Fibroblast of skin of back (primary cell): ENCODE measurements around the gene DEAF1.

Experiments
- DNase-seq: peaks from one replicate; pipeline ENCODE4 v3.0.0-alpha.2; 2013

The DEAF1 gene

GRCh38 chr11:608791-609251 is 86.2 kb downstream of the DEAF1 start:
- no peak for DNase-seq

- no peak for DNase-seq
These were observed 86.9 kb downstream of the DEAF1 start for GRCh38 chr11:607971-608659.

- DNase-seq, result no peak
These were observed 87.8 kb downstream of the DEAF1 start for GRCh38 chr11:607020-607780.

- no peak for DNase-seq
These were observed 88.8 kb downstream of the DEAF1 start for GRCh38 chr11:606245-606644.

- DNase-seq, result no peak
These were observed 89.5 kb downstream of the DEAF1 start for GRCh38 chr11:605286-606129.

GRCh38 chr11:603154-603553 is 91.9 kb downstream of the DEAF1 start:
- DNase-seq, result no peak

GRCh38 chr11:601573-602245 is 93.3 kb downstream of the DEAF1 start:
- DNase-seq, result no peak

GRCh38 chr11:598005-598680 is 96.9 kb downstream of the DEAF1 start:
- no peak for DNase-seq

- DNase-seq, result no peak
These were observed 97.8 kb downstream of the DEAF1 start for GRCh38 chr11:597166-597725.

GRCh38 chr11:596374-596773 is 98.6 kb downstream of the DEAF1 start:
- no peak for DNase-seq

GRCh38 chr11:595400-595799 is 99.6 kb downstream of the DEAF1 start:
- no peak for DNase-seq
